Measurements from ENCODE around the gene SNRNP70.
"Not testable (repeated sequence)": the region's sequence is repeated elsewhere in the genome, so short reads cannot be mapped to it uniquely, and the experiment has no call there.

SNRNP70 gene

GRCh38 chr19:49121841-49122240 lies 36.6 kb downstream of the SNRNP70 start:
- DNase-seq: not testable (repeated sequence)

- not testable (repeated sequence) for DNase-seq
Observed at GRCh38 chr19:49123285-49123684, 38.0 kb downstream of the SNRNP70 start.

GRCh38 chr19:49125025-49125731 lies 39.9 kb downstream of the SNRNP70 start:
- no peak for DNase-seq

GRCh38 chr19:49126575-49126974 lies 41.3 kb downstream of the SNRNP70 start:
- DNase-seq: no peak

GRCh38 chr19:49127225-49127624 lies 42.0 kb downstream of the SNRNP70 start:
- DNase-seq: not testable (repeated sequence)

GRCh38 chr19:49127674-49128544 lies 42.7 kb downstream of the SNRNP70 start:
- DNase-seq: peak; percentile 73

DNA sequence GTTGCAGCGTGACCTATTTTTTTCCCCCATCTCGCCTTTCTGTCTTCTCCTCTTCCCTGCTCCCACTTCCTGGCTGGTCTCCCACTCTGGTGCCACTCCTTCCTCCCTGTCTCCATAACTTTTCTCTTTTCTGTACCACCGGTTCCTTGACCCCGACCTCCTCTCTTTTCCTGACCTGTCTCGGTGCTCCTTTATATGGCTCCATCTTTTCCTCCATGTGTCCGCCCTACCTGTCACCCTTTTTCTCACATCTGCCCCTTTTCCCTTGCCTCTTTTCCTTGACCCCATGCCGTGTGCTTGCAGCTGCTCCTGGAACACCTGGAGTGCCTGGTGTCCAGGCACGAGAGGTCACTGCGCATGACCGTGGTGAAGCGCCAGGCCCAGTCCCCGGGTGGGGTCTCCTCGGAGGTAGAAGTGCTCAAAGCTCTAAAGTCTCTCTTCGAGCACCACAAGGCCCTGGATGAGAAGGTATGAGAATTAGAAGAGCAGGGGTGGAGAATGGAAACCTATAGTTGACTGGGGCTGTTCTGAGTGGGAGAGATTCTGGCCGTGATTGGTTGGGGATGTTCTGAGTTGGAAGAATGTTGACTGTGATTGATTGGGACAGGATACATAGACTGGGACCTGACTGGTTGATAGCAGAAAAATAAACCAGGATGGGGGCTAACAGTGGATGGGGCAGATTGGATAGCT lies 43.4 kb downstream of the SNRNP70 start:
- no peak for DNase-seq

- DNase-seq: no peak
Observed at GRCh38 chr19:49129238-49129583, 44.0 kb downstream of the SNRNP70 start.

GRCh38 chr19:49130325-49130724 lies 45.1 kb downstream of the SNRNP70 start:
- no peak for DNase-seq

DNA sequence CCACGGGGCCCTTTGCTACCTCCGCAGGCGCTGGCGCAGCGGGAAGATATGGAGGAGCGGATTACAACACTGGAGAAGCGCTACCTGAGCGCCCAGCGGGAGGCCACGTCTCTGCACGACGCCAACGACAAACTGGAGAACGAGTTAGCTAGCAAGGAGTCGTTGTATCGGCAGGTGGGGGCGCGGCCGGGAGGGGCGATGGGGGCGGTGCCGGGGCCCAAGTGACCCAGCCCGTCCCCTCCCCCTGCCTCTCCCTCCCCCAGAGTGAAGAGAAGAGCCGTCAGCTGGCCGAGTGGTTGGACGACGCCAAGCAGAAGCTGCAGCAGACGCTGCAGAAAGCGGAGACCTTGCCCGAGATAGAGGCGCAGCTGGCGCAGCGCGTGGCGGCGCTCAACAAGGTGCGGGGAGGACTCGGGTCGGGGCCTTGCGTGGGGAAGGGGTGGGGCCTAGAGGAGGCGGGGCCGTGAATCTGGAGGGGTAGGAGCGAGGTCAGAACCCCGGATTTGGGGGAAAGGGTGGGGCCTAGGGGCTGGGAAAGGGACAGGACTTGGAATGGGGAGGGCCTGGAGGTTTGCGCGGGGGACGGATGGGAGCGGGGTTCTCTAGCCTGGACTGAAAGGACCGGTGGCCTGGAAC lies 47.8 kb downstream of the SNRNP70 start:
- no peak for DNase-seq

- no peak for DNase-seq
Observed at GRCh38 chr19:49133621-49134454, 48.6 kb downstream of the SNRNP70 start.

DNA sequence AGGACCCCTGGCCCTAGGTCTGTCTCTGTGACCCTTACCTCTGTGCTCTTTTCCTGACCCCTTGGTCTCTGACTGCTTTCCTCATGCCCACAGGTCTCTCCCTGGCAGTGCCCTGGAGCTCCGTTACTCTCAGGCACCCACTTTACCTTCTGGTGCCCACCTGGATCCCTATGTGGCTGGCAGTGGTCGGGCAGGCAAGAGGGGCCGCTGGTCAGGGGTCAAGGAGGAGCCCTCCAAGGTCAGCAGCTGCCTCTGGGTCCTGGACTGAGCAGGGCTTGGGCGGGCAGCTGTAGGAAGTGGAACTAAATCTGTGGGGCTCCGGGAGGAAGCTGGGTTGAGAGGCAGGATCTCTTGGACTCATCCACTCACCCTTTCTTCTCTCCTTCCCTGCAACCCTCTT lies 50.4 kb downstream of the SNRNP70 start:
- no peak for DNase-seq

- no peak for DNase-seq
Observed at GRCh38 chr19:49136771-49137171, 51.5 kb downstream of the SNRNP70 start.

GRCh38 chr19:49140951-49141350 lies 55.7 kb downstream of the SNRNP70 start:
- no peak for DNase-seq

GRCh38 chr19:49141352-49141751 lies 56.1 kb downstream of the SNRNP70 start:
- DNase-seq: no peak

GRCh38 chr19:49142866-49143335 lies 57.6 kb downstream of the SNRNP70 start:
- DNase-seq: peak; percentile 21

GRCh38 chr19:49145573-49146407 lies 60.5 kb downstream of the SNRNP70 start:
- DNase-seq: no peak

GRCh38 chr19:49146408-49146770 lies 61.1 kb downstream of the SNRNP70 start:
- not testable (repeated sequence) for DNase-seq

- no peak for DNase-seq
Observed at GRCh38 chr19:49148044-49148682, 62.9 kb downstream of the SNRNP70 start.

GRCh38 chr19:49148784-49149651 lies 63.8 kb downstream of the SNRNP70 start:
- DNase-seq: peak; percentile 72
